HepG2 (cell line): ENCODE measurements around the gene MT1A. TPM values are rescaled to one million over a fixed set of nuclear protein-coding genes. Genes with fewer than 3 reads are reported as not detected.

Experiments
- CTCF ChIP-seq: sonication (generic); formaldehyde crosslinking; IDR thresholded peaks from 2 replicates; pipeline ENCODE4 v1.5.0; 2020; ENCODE audit warnings: mild to moderate bottlenecking, missing genetic modification reagents, moderate library complexity
- E2F2 ChIP-seq: sonication (generic); formaldehyde crosslinking; IDR thresholded peaks from 2 replicates; pipeline ENCODE4 v1.4.0; 2020; ENCODE audit warnings: missing genetic modification reagents, borderline replicate concordance
- GFI1 ChIP-seq: sonication (generic); formaldehyde crosslinking; IDR thresholded peaks from 2 replicates; pipeline ENCODE4 v1.5.0; 2020; ENCODE audit warnings: missing genetic modification reagents, mild to moderate bottlenecking, borderline replicate concordance
- KAT8 ChIP-seq: IDR thresholded peaks from 2 replicates; pipeline ENCODE4 v1.6.1; 2016; ENCODE audit warnings: missing genetic modification reagents, missing compliant biosample characterization
- MTA1 ChIP-seq: sonication (generic); formaldehyde crosslinking; IDR thresholded peaks from 2 replicates; pipeline ENCODE4 v1.4.0; 2020; ENCODE audit warnings: missing genetic modification reagents, mild to moderate bottlenecking, borderline replicate concordance
- NRL ChIP-seq: sonication (generic); formaldehyde crosslinking; IDR thresholded peaks from 2 replicates; pipeline ENCODE4 v1.5.0; 2020; ENCODE audit warnings: missing genetic modification reagents, mild to moderate bottlenecking, moderate library complexity, borderline replicate concordance
- PCBP2 ChIP-seq: fragments of 200-400 bp; formaldehyde crosslinking; optimal IDR thresholded peaks from 2 replicates; pipeline ENCODE3; 2018; ENCODE audit warnings: low read length, low read depth; ENCODE audit not compliant: poor library complexity, severe bottlenecking
- SP1 ChIP-seq, 2 experiments: fragments of 450-650 bp in 1 of 2; sonication (generic) in 1 of 2; formaldehyde crosslinking in 1 of 2; IDR thresholded peaks; 2 replicates each; pipeline versions ENCODE4 v1.4.0 to v1.6.1; 2016 to 2020; ENCODE audit warnings: missing genetic modification reagents in 1 of 2
- USF2 ChIP-seq, 2 experiments: sonication (generic) in 1 of 2; formaldehyde crosslinking in 1 of 2; IDR thresholded peaks; 2 replicates each; pipeline versions ENCODE4 v1.5.1 to v1.6.1; 2011 to 2020; ENCODE audit warnings: borderline replicate concordance in 1 of 2, low read depth in 1 of 2, low read length in 1 of 2, mild to moderate bottlenecking in 1 of 2, missing genetic modification reagents in 1 of 2, moderate library complexity in 1 of 2
- ZBTB8A ChIP-seq: sonication (generic); formaldehyde crosslinking; IDR thresholded peaks from 2 replicates; pipeline ENCODE4 v1.4.0; 2020; ENCODE audit warnings: mild to moderate bottlenecking, low read depth, missing genetic modification reagents, borderline replicate concordance
- ZNF432 ChIP-seq: sonication (generic); formaldehyde crosslinking; IDR thresholded peaks from 2 replicates; pipeline ENCODE4 v1.5.0; 2020; ENCODE audit warnings: missing genetic modification reagents, mild to moderate bottlenecking, borderline replicate concordance
- ZNF510 ChIP-seq: sonication (generic); formaldehyde crosslinking; IDR thresholded peaks from 2 replicates; pipeline ENCODE4 v1.4.0; 2020; ENCODE audit warnings: low read depth, mild to moderate bottlenecking, missing genetic modification reagents
- polyA plus RNA-seq, 8 experiments: library from polyadenylated mRNA; depleted of rRNA in 3 of 8; stranded (reverse) in 7 of 8; unstranded in 1 of 8; fragments of >200 nt; fragmentation: Illumina TruSeq in 4 of 8; extraction: Trizol in 4 of 8; gene quantifications; 2 replicates each; pipeline versions ENCODE4 v1.2.1 to v1.2.3, GENCODE V29; 2011 to 2016; ENCODE audit warnings: low read depth in 4 of 8, missing spikeins in 1 of 8, mixed read lengths in 1 of 8; ENCODE audit not compliant: insufficient read depth in 1 of 8
- total RNA-seq, 5 experiments: library from RNA; depleted of rRNA; stranded (reverse); fragments of >200 nt; fragmentation: Illumina TruSeq; extraction: Trizol; gene quantifications; 2 replicates each; pipeline ENCODE4 v1.2.3, GENCODE V29; 2016; ENCODE audit warnings: low read depth in 1 of 5
- TF ChIP-seq, protein P1 (sequence below): IDR thresholded peaks from 2 replicates; pipeline ENCODE4 v1.6.1; 2016; ENCODE audit warnings: missing compliant biosample characterization, missing genetic modification reagents, borderline replicate concordance
- TF ChIP-seq, protein P2 (sequence below): sonication (generic); formaldehyde crosslinking; IDR thresholded peaks from 2 replicates; pipeline ENCODE4 v1.4.0; 2020; ENCODE audit warnings: missing genetic modification reagents, borderline replicate concordance

Gene MT1A
- total and polyA plus RNA-seq, 2 of the 13 experiments (the other 11 are each of a cell fraction or from before 2014, with no cell fraction given), result 8.3 to 10.4 TPM

DNA sequence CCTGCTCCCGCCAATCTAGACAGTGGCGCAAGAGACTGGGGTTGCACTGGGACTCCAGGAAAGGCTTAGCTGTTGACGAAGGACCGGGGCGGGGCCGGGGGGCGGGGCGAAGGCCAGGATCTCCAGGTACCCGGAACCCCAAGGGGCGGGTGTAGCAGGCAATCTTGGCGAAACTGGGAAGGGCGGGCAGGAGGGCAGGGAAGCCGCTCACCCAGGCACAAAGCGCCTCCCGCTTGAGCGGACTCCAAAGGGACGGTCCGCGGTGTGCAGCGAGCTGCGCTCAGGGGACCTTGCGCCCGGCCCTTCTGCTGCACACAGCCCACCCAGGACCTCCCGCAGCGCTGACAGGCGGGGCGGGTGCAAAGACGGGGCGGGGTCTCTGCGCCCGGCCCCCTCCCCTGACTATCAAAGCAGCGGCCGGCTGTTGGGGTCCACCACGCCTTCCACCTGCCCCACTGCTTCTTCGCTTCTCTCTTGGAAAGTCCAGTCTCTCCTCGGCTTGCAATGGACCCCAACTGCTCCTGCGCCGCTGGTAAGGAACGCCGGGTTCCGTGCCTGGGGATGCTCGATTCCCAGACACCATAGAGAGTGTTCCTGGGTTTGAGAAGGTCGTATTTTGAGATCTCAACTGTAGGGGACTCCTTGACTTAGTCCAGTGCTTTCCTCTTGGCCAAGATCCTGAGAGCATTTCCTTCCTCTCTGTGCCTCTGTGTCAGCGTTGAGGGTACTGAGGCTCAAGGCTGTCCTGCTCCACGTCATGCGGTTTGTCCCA lies 19.3 kb downstream of the MT1A start, which contains the start of gene MT1F (continued):
- peak; percentile 34; the same call in 1 of the 2 replicates for TF ChIP-seq E2F2 (CRISPR knock-in tag)
- peak; percentile 48; the same call in 1 of the 2 replicates for TF ChIP-seq KAT8 (CRISPR knock-in tag)
- TF ChIP-seq, protein P1, sequence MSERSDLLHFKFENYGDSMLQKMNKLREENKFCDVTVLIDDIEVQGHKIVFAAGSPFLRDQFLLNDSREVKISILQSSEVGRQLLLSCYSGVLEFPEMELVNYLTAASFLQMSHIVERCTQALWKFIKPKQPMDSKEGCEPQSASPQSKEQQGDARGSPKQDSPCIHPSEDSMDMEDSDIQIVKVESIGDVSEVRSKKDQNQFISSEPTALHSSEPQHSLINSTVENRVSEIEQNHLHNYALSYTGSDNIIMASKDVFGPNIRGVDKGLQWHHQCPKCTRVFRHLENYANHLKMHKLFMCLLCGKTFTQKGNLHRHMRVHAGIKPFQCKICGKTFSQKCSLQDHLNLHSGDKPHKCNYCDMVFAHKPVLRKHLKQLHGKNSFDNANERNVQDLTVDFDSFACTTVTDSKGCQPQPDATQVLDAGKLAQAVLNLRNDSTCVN (CRISPR knock-in tag), result 0 out of 2 replicates have a peak, but pooled peaks have one; percentile 24
- no peak for TF ChIP-seq ZNF510 (CRISPR knock-in tag)
- TF ChIP-seq CTCF (CRISPR knock-in tag), result peak; percentile 45
- no peak for TF ChIP-seq ZNF432
- no peak for TF ChIP-seq PCBP2
- TF ChIP-seq GFI1 (CRISPR knock-in tag), result peak; percentile 52
- TF ChIP-seq ZBTB8A (CRISPR knock-in tag), result no peak
- TF ChIP-seq, protein P2, sequence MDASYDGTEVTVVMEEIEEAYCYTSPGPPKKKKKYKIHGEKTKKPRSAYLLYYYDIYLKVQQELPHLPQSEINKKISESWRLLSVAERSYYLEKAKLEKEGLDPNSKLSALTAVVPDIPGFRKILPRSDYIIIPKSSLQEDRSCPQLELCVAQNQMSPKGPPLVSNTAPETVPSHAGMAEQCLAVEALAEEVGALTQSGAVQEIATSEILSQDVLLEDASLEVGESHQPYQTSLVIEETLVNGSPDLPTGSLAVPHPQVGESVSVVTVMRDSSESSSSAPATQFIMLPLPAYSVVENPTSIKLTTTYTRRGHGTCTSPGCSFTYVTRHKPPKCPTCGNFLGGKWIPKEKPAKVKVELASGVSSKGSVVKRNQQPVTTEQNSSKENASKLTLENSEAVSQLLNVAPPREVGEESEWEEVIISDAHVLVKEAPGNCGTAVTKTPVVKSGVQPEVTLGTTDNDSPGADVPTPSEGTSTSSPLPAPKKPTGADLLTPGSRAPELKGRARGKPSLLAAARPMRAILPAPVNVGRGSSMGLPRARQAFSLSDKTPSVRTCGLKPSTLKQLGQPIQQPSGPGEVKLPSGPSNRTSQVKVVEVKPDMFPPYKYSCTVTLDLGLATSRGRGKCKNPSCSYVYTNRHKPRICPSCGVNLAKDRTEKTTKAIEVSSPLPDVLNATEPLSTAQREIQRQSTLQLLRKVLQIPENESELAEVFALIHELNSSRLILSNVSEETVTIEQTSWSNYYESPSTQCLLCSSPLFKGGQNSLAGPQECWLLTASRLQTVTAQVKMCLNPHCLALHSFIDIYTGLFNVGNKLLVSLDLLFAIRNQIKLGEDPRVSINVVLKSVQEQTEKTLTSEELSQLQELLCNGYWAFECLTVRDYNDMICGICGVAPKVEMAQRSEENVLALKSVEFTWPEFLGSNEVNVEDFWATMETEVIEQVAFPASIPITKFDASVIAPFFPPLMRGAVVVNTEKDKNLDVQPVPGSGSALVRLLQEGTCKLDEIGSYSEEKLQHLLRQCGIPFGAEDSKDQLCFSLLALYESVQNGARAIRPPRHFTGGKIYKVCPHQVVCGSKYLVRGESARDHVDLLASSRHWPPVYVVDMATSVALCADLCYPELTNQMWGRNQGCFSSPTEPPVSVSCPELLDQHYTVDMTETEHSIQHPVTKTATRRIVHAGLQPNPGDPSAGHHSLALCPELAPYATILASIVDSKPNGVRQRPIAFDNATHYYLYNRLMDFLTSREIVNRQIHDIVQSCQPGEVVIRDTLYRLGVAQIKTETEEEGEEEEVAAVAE (CRISPR knock-in tag), result no peak
- no peak for TF ChIP-seq USF2 (IDR thresholded peaks at IDR 0.05; ENCODE audit: low read depth, low read length)
- TF ChIP-seq USF2 (CRISPR knock-in tag; IDR thresholded peaks at IDR 0.05; ENCODE audit: borderline replicate concordance), result no peak
- TF ChIP-seq MTA1 (CRISPR knock-in tag), result 0 out of 2 replicates have a peak, but pooled peaks have one; percentile 55
- TF ChIP-seq SP1 (IDR thresholded peaks at IDR 0.05), result no peak
- peak; percentile 13; the same call in 1 of the 2 replicates for TF ChIP-seq SP1 (CRISPR knock-in tag; IDR thresholded peaks at IDR 0.05)
- TF ChIP-seq NRL (CRISPR knock-in tag), result no peak
